ENCODE measurements around the gene NAV1. TPM values are rescaled to one million over a fixed set of nuclear protein-coding genes. Genes with fewer than 3 reads are reported as not detected.

Gene NAV1
- total RNA-seq, 1 experiment from 2014 or later = 15.5 TPM

- no peaks in the 10 kb centered on the region for H3K36me3 ChIP-seq
- H3K27ac ChIP-seq = 0 out of 2 replicates have a peak overlapping the region, but pooled peaks have one; percentile 72
- peaks cover 42% of the 10 kb centered on the region for H3K4me1 ChIP-seq (replicated peaks)
- no peak overlapping the region for H3K4me3 ChIP-seq
- no peak for DNase-seq (ENCODE audit: low read depth in 1 of 2, low spot score in 2 of 2)
- H3K27me3 ChIP-seq (replicated peaks) = no peaks in the 10 kb centered on the region
- H3K9me3 ChIP-seq (replicated peaks) = no peaks in the 10 kb centered on the region
Measured at GRCh38 chr1:201563406-201563780, 24.5 kb downstream of the NAV1 start.

DNA sequence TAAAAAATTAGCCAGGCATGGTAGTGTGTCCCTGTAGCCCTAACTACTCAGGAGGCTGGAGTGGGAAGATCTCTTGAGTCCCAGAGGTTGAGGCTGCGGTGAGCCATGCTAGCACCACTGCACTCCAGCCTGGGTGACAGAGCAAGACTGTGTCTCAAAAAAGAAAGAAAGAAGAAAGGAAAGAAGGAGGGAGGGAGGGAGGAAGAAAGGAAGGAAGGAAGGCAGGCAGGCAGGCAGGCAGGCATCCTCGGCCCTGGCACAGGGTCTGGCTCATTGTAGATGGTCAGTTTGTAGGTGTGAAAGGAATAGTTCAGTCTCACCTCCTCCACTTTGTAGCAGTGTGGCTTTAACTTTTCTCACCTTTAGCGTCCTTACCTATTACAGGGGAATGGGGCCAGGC is 25.0 kb downstream of the NAV1 start:
- H3K4me3 ChIP-seq = no peak overlapping the region
- no peaks in the 10 kb centered on the region for H3K36me3 ChIP-seq
- DNase-seq (ENCODE audit: low read depth in 1 of 2, low spot score in 2 of 2) = no peak
- no peaks in the 10 kb centered on the region for H3K9me3 ChIP-seq (replicated peaks)
- H3K27ac ChIP-seq = no peak overlapping the region
- no peaks in the 10 kb centered on the region for H3K27me3 ChIP-seq (replicated peaks)
- H3K4me1 ChIP-seq (replicated peaks) = peaks cover 48% of the 10 kb centered on the region

- DNase-seq (ENCODE audit: low read depth in 1 of 2, low spot score in 2 of 2) = no peak
- Histone ChIP-seq H3K9me3 (replicated peaks) (no peaks in the 10 kb centered on the region), H3K4me1 (replicated peaks) (peaks cover 40% of the 10 kb centered on the region), H3K27ac (no peak overlapping the region), H3K4me3 (no peak overlapping the region), H3K27me3 (replicated peaks) (no peaks in the 10 kb centered on the region), H3K36me3 (no peaks in the 10 kb centered on the region; the same call in 1 of the 2 replicates)
Measured at GRCh38 chr1:201565024-201565730, 26.2 kb downstream of the NAV1 start.

- Histone ChIP-seq H3K27me3 (replicated peaks) (no peaks in the 10 kb centered on the region), H3K36me3 (no peaks in the 10 kb centered on the region; the same call in 1 of the 2 replicates), H3K4me1 (replicated peaks) (peaks cover 32% of the 10 kb centered on the region), H3K9me3 (replicated peaks) (no peaks in the 10 kb centered on the region), H3K4me3 (no peak overlapping the region), H3K27ac (no peak overlapping the region)
- no peak for DNase-seq (ENCODE audit: low read depth in 1 of 2, low spot score in 2 of 2)
Measured at GRCh38 chr1:201565771-201566528, 27.0 kb downstream of the NAV1 start.

GRCh38 chr1:201566529-201566823 is 27.5 kb downstream of the NAV1 start:
- H3K36me3 ChIP-seq = no peaks in the 10 kb centered on the region; the same call in 1 of the 2 replicates
- no peaks in the 10 kb centered on the region for H3K9me3 ChIP-seq (replicated peaks)
- H3K4me1 ChIP-seq (replicated peaks) = peaks cover 27% of the 10 kb centered on the region
- no peaks in the 10 kb centered on the region for H3K27me3 ChIP-seq (replicated peaks)
- H3K4me3 ChIP-seq = no peak overlapping the region
- H3K27ac ChIP-seq = no peak overlapping the region
- DNase-seq (ENCODE audit: low read depth in 1 of 2, low spot score in 2 of 2) = no peak

- H3K27me3 ChIP-seq (replicated peaks) = no peaks in the 10 kb centered on the region
- no peak overlapping the region for H3K27ac ChIP-seq
- no peaks in the 10 kb centered on the region; the same call in 1 of the 2 replicates for H3K36me3 ChIP-seq
- DNase-seq (ENCODE audit: low read depth in 1 of 2, low spot score in 2 of 2) = no peak
- H3K4me3 ChIP-seq = no peak overlapping the region
- H3K4me1 ChIP-seq (replicated peaks) = peaks cover 20% of the 10 kb centered on the region
- no peaks in the 10 kb centered on the region for H3K9me3 ChIP-seq (replicated peaks)
Measured at GRCh38 chr1:201566933-201567801, 28.2 kb downstream of the NAV1 start.

DNA sequence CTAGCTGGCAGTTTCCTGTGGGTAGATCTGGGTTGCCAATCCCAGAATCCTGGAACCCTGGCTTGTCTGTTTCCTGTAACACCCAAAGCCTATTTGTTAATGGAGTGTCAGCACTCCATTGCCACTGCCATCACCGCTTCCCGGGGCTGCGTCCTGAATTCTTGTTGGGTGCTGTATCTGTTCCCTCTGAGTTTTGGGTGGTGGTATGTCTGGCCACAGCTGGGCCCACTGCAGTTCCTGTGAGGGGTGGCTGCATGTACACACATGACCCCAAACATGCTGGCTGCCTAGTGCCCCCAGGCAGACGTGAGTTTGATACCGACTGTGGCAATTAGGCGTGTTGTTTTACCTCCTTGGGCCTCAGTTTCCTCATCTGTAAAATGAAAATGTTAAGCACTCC is 29.3 kb downstream of the NAV1 start:
- no peak for DNase-seq (ENCODE audit: low read depth in 1 of 2, low spot score in 2 of 2)
- no peaks in the 10 kb centered on the region for H3K27me3 ChIP-seq (replicated peaks)
- no peaks in the 10 kb centered on the region; the same call in 1 of the 2 replicates for H3K36me3 ChIP-seq
- no peaks in the 10 kb centered on the region for H3K9me3 ChIP-seq (replicated peaks)
- no peak overlapping the region for H3K27ac ChIP-seq
- peaks cover 9% of the 10 kb centered on the region for H3K4me1 ChIP-seq (replicated peaks)
- no peak overlapping the region for H3K4me3 ChIP-seq

DNA sequence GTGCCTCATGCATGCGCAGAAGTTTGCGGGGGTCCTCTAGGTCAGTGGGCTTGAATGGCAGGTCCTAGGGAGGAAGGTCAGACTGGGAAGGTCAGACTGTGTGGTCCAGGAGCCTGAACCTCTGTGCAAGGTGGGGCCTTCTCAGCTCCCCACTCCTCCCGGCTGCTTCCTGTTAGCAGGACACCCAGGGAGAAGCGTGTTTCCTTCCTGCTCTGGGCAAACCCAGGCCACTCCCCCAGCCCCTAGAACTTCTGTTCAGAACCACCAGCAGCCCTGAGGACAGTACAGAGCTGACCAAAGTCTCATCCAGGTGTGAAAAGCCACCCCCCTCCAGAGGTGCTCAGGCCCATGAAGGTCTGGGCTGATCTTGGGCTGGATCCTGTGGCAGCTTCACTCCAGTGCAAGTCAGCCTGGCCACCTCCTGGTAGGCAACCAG is 29.9 kb downstream of the NAV1 start:
- H3K9me3 ChIP-seq (replicated peaks) = no peaks in the 10 kb centered on the region
- no peaks in the 10 kb centered on the region for H3K27me3 ChIP-seq (replicated peaks)
- H3K36me3 ChIP-seq = no peaks in the 10 kb centered on the region; the same call in 1 of the 2 replicates
- DNase-seq (ENCODE audit: low read depth in 1 of 2, low spot score in 2 of 2) = no peak
- H3K4me3 ChIP-seq = no peak overlapping the region
- peaks cover 8% of the 10 kb centered on the region for H3K4me1 ChIP-seq (replicated peaks)
- H3K27ac ChIP-seq = no peak overlapping the region

GRCh38 chr1:201570181-201570885 is 31.4 kb downstream of the NAV1 start:
- DNase-seq (ENCODE audit: low read depth in 1 of 2, low spot score in 2 of 2) = no peak
- H3K36me3 ChIP-seq = no peaks in the 10 kb centered on the region; the same call in 1 of the 2 replicates

GRCh38 chr1:201570886-201571624 is 32.1 kb downstream of the NAV1 start:
- no peaks in the 10 kb centered on the region; the same call in 1 of the 2 replicates for H3K36me3 ChIP-seq
- no peak for DNase-seq (ENCODE audit: low read depth in 1 of 2, low spot score in 2 of 2)
- no peak overlapping the region for H3K27ac ChIP-seq
- H3K9me3 ChIP-seq (replicated peaks) = no peaks in the 10 kb centered on the region
- H3K4me1 ChIP-seq (replicated peaks) = peaks cover 8% of the 10 kb centered on the region
- no peak overlapping the region for H3K4me3 ChIP-seq
- no peaks in the 10 kb centered on the region for H3K27me3 ChIP-seq (replicated peaks)

More at GRCh38 chr1:201570181-201570885, 31.4 kb downstream of the NAV1 start:
- Histone ChIP-seq H3K9me3 (replicated peaks) (no peaks in the 10 kb centered on the region), H3K27ac (no peak overlapping the region), H3K4me1 (replicated peaks) (peaks cover 8% of the 10 kb centered on the region), H3K27me3 (replicated peaks) (no peaks in the 10 kb centered on the region), H3K4me3 (no peak overlapping the region)

GRCh38 chr1:201573030-201573429 is 34.1 kb downstream of the NAV1 start:
- H3K27ac ChIP-seq = no peak overlapping the region
- H3K4me1 ChIP-seq (replicated peaks) = peaks cover 8% of the 10 kb centered on the region
- H3K4me3 ChIP-seq = no peak overlapping the region
- H3K9me3 ChIP-seq (replicated peaks) = no peaks in the 10 kb centered on the region
- no peak for DNase-seq (ENCODE audit: low read depth in 1 of 2, low spot score in 2 of 2)
- H3K36me3 ChIP-seq = no peaks in the 10 kb centered on the region; the same call in 1 of the 2 replicates
- H3K27me3 ChIP-seq (replicated peaks) = no peaks in the 10 kb centered on the region

DNA sequence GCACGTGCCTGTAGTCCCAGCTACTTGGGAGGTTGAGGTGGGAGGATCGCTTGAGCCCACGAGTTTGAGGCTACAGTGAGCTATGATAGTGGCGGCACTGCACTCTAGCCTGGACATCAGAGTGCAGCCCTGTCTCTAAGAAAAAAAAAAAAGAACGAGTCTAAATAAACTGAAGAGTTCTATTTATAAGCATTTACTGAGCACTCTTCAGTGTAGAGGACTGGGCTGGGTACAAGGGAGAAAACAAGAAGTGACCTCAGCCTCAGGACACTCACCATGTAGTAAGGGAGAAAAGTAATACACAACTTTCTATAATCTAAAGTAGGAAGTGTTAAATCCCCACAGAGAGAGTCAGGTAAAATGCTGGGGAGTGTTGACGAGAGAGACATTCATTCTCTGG is 35.0 kb downstream of the NAV1 start:
- H3K4me3 ChIP-seq = no peak overlapping the region
- peaks cover 2% of the 10 kb centered on the region for H3K4me1 ChIP-seq (replicated peaks)
- no peaks in the 10 kb centered on the region for H3K27me3 ChIP-seq (replicated peaks)
- no peaks in the 10 kb centered on the region; the same call in 1 of the 2 replicates for H3K36me3 ChIP-seq
- DNase-seq (ENCODE audit: low read depth in 1 of 2, low spot score in 2 of 2) = no peak
- H3K27ac ChIP-seq = no peak overlapping the region
- no peaks in the 10 kb centered on the region for H3K9me3 ChIP-seq (replicated peaks)
